ENCODE measurements around the gene PRR5L.

The PRR5L gene

GRCh38 chr11:36328966-36329673 is 33.0 kb downstream of the PRR5L start:
- TF ChIP-seq INSM2 (tag by site-specific recombination; IDR thresholded peaks at IDR 0.05) (no peak), PRDM6 (tag by site-specific recombination; IDR thresholded peaks at IDR 0.05) (peak; percentile 47; the same call in 1 of the 2 replicates)
- H3K4me3 ChIP-seq (ENCODE audit: low read depth, low read length): no peak overlapping the region
- ChIA-PET CTCF (interaction anchor here (1.4 kb wide), 1 partner anchor 37 kb away, joined by 4 read pairs; no protein-coding TSS in a partner anchor), POLR2A (no interaction called here)
- no peak overlapping the region for H3K27ac ChIP-seq (ENCODE audit: extremely low read depth, low read depth, low read length)
- H3K9me3 ChIP-seq (ENCODE audit: control insufficient read depth, insufficient read depth, low read depth, low read length): no peaks in the 10 kb centered on the region
- H3K4me1 ChIP-seq (ENCODE audit: control insufficient read depth, insufficient read depth, low read length): no peaks in the 10 kb centered on the region
- no peaks in the 10 kb centered on the region for H3K36me3 ChIP-seq (ENCODE audit: control insufficient read depth in 2 of 2, insufficient read depth in 1 of 2, low read length in 2 of 2)

- no peaks in the 10 kb centered on the region for H3K9me3 ChIP-seq (ENCODE audit: control insufficient read depth, insufficient read depth, low read depth, low read length)
- TF ChIP-seq ZNF16 (tag by site-specific recombination; IDR thresholded peaks at IDR 0.05; ENCODE audit: low read depth) (no peak), SP7 (tag by site-specific recombination; IDR thresholded peaks at IDR 0.05) (0 out of 2 replicates have a peak, but pooled peaks have one; percentile 27)
- no peaks in the 10 kb centered on the region for H3K4me1 ChIP-seq (ENCODE audit: control insufficient read depth, insufficient read depth, low read length)
- no peak overlapping the region for H3K4me3 ChIP-seq (ENCODE audit: low read depth, low read length)
- H3K36me3 ChIP-seq (ENCODE audit: control insufficient read depth in 2 of 2, insufficient read depth in 1 of 2, low read length in 2 of 2): no peaks in the 10 kb centered on the region
- ChIA-PET POLR2A (interaction anchor here (0.5 kb wide), 1 partner anchor 53 kb away, joined by 3 read pairs; no protein-coding TSS in a partner anchor), CTCF (interaction anchor here (0.6 kb wide), 1 partner anchor 44 kb away, joined by 3 read pairs; no protein-coding TSS in a partner anchor)
- no peak overlapping the region for H3K27ac ChIP-seq (ENCODE audit: extremely low read depth, low read depth, low read length)
Measured at GRCh38 chr11:36330411-36330810, 34.3 kb downstream of the PRR5L start.

- POLR2A ChIA-PET: no interaction called here
- CTCF ChIA-PET: interaction anchor here (1.2 kb wide), 1 partner anchor 42 kb away, joined by 4 read pairs; no protein-coding TSS in a partner anchor
- TF ChIP-seq ZNF266 (tag by site-specific recombination; IDR thresholded peaks at IDR 0.05; ENCODE audit: low read depth) (no peak), ZNF791 (tag by site-specific recombination; IDR thresholded peaks at IDR 0.05) (no peak), ZBTB6 (tag by site-specific recombination; IDR thresholded peaks at IDR 0.05) (no peak), ZNF2 (tag by site-specific recombination; IDR thresholded peaks at IDR 0.05) (no peak), ZNF777 (tag by site-specific recombination; IDR thresholded peaks at IDR 0.05; ENCODE audit: borderline replicate concordance) (no peak), ZNF596 (tag by site-specific recombination; IDR thresholded peaks at IDR 0.05) (no peak), SP3 (tag by site-specific recombination; IDR thresholded peaks at IDR 0.05) (no peak), ZNF654 (tag by site-specific recombination; IDR thresholded peaks at IDR 0.05; ENCODE audit: low read depth) (no peak), TRIM28 (IDR thresholded peaks at IDR 0.05; ENCODE audit: borderline replicate concordance, low read length) (no peak), ZNF157 (tag by site-specific recombination; IDR thresholded peaks at IDR 0.05) (no peak), ZSCAN5A (tag by site-specific recombination; IDR thresholded peaks at IDR 0.05) (no peak), ZNF830 (tag by site-specific recombination; IDR thresholded peaks at IDR 0.05; ENCODE audit: low read depth) (no peak), ZNF416 (tag by site-specific recombination; IDR thresholded peaks at IDR 0.05) (no peak), KLF7 (tag by site-specific recombination; IDR thresholded peaks at IDR 0.05; ENCODE audit: borderline replicate concordance) (no peak), ZNF549 (tag by site-specific recombination; IDR thresholded peaks at IDR 0.05) (no peak), ZNF155 (tag by site-specific recombination; IDR thresholded peaks at IDR 0.05) (no peak)
- Histone ChIP-seq H3K36me3 (ENCODE audit: control insufficient read depth in 2 of 2, insufficient read depth in 1 of 2, low read length in 2 of 2) (no peaks in the 10 kb centered on the region), H3K9me3 (ENCODE audit: control insufficient read depth, insufficient read depth, low read depth, low read length) (no peaks in the 10 kb centered on the region), H3K4me1 (ENCODE audit: control insufficient read depth, insufficient read depth, low read length) (no peaks in the 10 kb centered on the region), H3K27ac (ENCODE audit: extremely low read depth, low read depth, low read length) (no peak overlapping the region), H3K4me3 (ENCODE audit: low read depth, low read length) (no peak overlapping the region)
Measured at GRCh38 chr11:36333468-36333867, 37.4 kb downstream of the PRR5L start.

Measured in HEK293 (cell line).